IMR-90 (cell line): ENCODE measurements around the gene DCLK1.

ENCODE experiments used
- CEBPB ChIP-seq: IDR thresholded peaks from 2 replicates; pipeline ENCODE4 v1.6.1; 2012; ENCODE audit warnings: low read depth, low read length, improper control_type of control experiment
- CHD1 ChIP-seq: IDR thresholded peaks from 2 replicates; pipeline ENCODE4 v1.6.1; 2012; ENCODE audit warnings: low read depth, low read length, improper control_type of control experiment
- CTCF ChIP-seq: conservative IDR thresholded peaks from 2 replicates; pipeline ENCODE4 v1.5.1; 2012; ENCODE audit warnings: mild to moderate bottlenecking, low read depth, low read length, improper control_type of control experiment
- ELK1 ChIP-seq: fragments of 150-350 bp; IDR thresholded peaks from 2 replicates; pipeline ENCODE4 v1.6.1; 2016; ENCODE audit warnings: low read depth, mild to moderate bottlenecking, low read length, moderate library complexity, borderline replicate concordance
- MAFK ChIP-seq: IDR thresholded peaks from 2 replicates; pipeline ENCODE4 v1.6.1; 2012; ENCODE audit warnings: low read depth, low read length, improper control_type of control experiment
- MAZ ChIP-seq: IDR thresholded peaks from 2 replicates; pipeline ENCODE4 v1.6.1; 2012; ENCODE audit warnings: low read depth, mild to moderate bottlenecking, low read length, improper control_type of control experiment, moderate library complexity, borderline replicate concordance
- MXI1 ChIP-seq: IDR thresholded peaks from 2 replicates; pipeline ENCODE4 v1.6.1; 2012; ENCODE audit warnings: low read depth, mild to moderate bottlenecking, low read length, moderate library complexity, borderline replicate concordance
- POLR2A ChIP-seq: IDR thresholded peaks from 2 replicates; pipeline ENCODE4 v1.6.1; 2012; ENCODE audit warnings: mild to moderate bottlenecking, low read depth, low read length
- RAD21 ChIP-seq: IDR thresholded peaks from 2 replicates; pipeline ENCODE4 v1.6.1; 2012; ENCODE audit warnings: low read length, improper control_type of control experiment
- RCOR1 ChIP-seq: IDR thresholded peaks from 2 replicates; pipeline ENCODE4 v1.6.1; 2012; ENCODE audit warnings: mild to moderate bottlenecking, low read length, improper control_type of control experiment; ENCODE audit not compliant: insufficient replicate concordance
- RFX5 ChIP-seq: IDR thresholded peaks from 2 replicates; pipeline ENCODE4 v1.8.0; 2012; ENCODE audit warnings: low read depth, mild to moderate bottlenecking, low read length, moderate library complexity
- SMC3 ChIP-seq: fragments of 150-350 bp; IDR thresholded peaks from 2 replicates; pipeline ENCODE4 v1.6.1; 2016; ENCODE audit warnings: low read depth, mild to moderate bottlenecking, antibody characterized with exemption, low read length, moderate library complexity

- TF ChIP-seq CTCF (no peak), RFX5 (no peak), RAD21 (no peak), MAFK (no peak), ELK1 (no peak), POLR2A (no peak), MXI1 (no peak), MAZ (no peak), SMC3 (no peak), CEBPB (no peak), CHD1 (no peak), RCOR1 (no peak)
Observed at GRCh38 chr13:35903075-35903474, 228.1 kb downstream of the DCLK1 start.
